Spinal cord (tissue), 10 donors: Measurements from ENCODE around the gene ULBP2. TPM values are rescaled to one million over a fixed set of nuclear protein-coding genes. Genes with fewer than 3 reads are reported as not detected.

Experiments used
- DNase-seq, 6 donors: peaks; one replicate each; pipeline versions ENCODE4 v3.0.0 to v3.0.0-alpha.2; 2013 to 2015; ENCODE audit warnings: low spot score in 6 of 6, low read depth in 4 of 6
- H3K27ac ChIP-seq: one replicate; pipeline ENCODE4 v1.5.1; 2013; ENCODE audit warnings: low read depth, low read length, control low read depth
- H3K27me3 ChIP-seq: one replicate; pipeline ENCODE4 v1.6.1; 2013; ENCODE audit warnings: low read length; ENCODE audit not compliant: control insufficient read depth, insufficient read depth
- H3K36me3 ChIP-seq: one replicate; pipeline ENCODE4 v1.6.1; 2013; ENCODE audit warnings: low read length; ENCODE audit not compliant: control insufficient read depth, insufficient read depth
- H3K4me1 ChIP-seq: one replicate; pipeline ENCODE4 v1.6.1; 2013; ENCODE audit warnings: low read length; ENCODE audit not compliant: control insufficient read depth, insufficient read depth
- H3K4me3 ChIP-seq: one replicate; pipeline ENCODE4 v1.5.1; 2013; ENCODE audit warnings: low read depth, low read length, control low read depth
- H3K9me3 ChIP-seq: one replicate; pipeline ENCODE4 v1.6.1; 2013; ENCODE audit warnings: low read length; ENCODE audit not compliant: control insufficient read depth, insufficient read depth
- WGBS: methylation state at CpG from one replicate; pipeline ENCODE4 v1.1.5; 2013; ENCODE audit warnings: missing lambda C conversion rate; ENCODE audit not compliant: insufficient coverage; 5-methylcytosine and 5-hydroxymethylcytosine counted together
- polyA plus RNA-seq, 2 donors: library from polyadenylated mRNA; unstranded; fragments of 120-200 nt; gene quantifications; one replicate each; pipeline ENCODE4 v1.2.1, GENCODE V29; 2013; ENCODE audit not compliant: insufficient read length in 2 of 2
- total RNA-seq, 2 donors: library from RNA; depleted of rRNA in 1 of 2; stranded (reverse); fragments of 120-200 nt in 1 of 2; fragments of >200 nt in 1 of 2; gene quantifications; one replicate each; pipeline versions ENCODE4 v1.2.3 to v1.2.4, GENCODE V29; 2013 to 2014
- donor health status: healthy.

The ULBP2 gene
- total and polyA plus RNA-seq, 4 donors = 0.55 to 1.9 (median 1.3) TPM

DNA sequence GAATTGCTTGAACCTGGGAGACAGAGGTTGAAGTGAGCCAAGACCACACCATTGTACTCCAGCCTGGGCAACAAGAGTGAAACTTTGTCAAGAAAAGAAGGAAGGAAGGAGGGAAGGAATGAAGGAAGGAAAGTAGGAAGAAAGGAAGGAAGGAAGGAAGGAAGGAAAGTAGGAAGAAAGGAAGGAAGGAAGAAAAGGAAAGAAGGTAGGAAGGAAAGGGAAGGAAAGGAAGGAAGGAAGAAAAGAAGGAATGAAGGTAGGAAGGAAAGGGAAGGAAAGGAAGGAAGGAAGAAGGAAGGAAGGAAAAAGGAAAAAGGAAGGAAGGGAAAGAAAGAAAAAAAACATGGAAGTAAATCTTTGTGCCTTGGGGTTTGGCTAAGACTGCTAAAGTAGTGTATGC lies 33.6 kb downstream of the ULBP2 start:
- peaks cover 3% of the 10 kb centered on the region for H3K9me3 ChIP-seq
- H3K27me3 ChIP-seq = peaks cover 58% of the 10 kb centered on the region
- DNase-seq = no peak
- no peak overlapping the region for H3K27ac ChIP-seq
- no peaks in the 10 kb centered on the region for H3K4me1 ChIP-seq
- no peaks in the 10 kb centered on the region for H3K36me3 ChIP-seq
- H3K4me3 ChIP-seq = no peak overlapping the region

DNA sequence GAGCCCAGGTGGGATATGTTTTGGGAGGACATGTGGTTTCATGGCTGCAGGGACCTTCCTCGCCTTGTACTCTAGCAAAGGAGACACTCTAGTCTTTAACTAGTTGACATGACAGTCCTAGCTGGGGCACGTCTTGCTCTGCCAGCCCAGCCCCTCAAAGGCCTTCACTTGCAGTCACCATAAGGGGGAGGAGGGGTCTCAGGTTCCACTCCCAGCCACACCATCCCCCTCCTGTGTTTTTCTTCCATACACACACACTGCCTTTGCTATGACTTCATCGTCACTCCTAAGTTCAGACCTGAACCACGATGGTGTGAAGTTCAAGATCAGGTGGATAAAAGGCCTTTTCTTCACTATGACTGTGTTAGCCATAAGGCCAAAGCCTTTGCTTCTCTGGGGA lies 35.4 kb downstream of the ULBP2 start:
- Histone ChIP-seq H3K4me3 (no peak overlapping the region), H3K4me1 (no peaks in the 10 kb centered on the region), H3K27ac (no peak overlapping the region), H3K36me3 (no peaks in the 10 kb centered on the region), H3K9me3 (peaks cover under 1% of the 10 kb centered on the region), H3K27me3 (peaks cover 71% of the 10 kb centered on the region)
- 43% methylated on average over 2 of the region's 4 CpGs for WGBS
- DNase-seq = no peak

DNA sequence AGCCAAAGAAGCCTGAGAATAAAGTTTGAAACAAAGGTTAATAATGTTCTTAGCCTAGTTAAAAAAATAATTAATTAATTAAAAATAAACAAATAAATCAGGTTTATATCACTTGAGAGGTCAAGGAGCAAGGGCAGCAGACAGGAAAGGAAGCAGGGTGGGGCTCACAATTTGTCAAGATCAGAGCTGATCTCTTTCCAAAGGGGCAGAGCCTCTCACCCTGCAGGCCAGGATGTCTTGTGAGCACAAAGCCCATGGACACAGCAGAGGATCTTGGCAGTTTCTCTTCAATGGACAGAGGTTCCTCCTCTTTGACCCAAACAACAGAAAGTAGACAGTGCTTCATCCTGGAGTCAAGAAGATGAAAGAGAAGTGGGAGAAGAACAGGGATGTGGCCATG lies 36.8 kb downstream of the ULBP2 start:
- DNase-seq = no peak
- H3K9me3 ChIP-seq = no peaks in the 10 kb centered on the region
- H3K4me3 ChIP-seq = no peak overlapping the region
- H3K27ac ChIP-seq = no peak overlapping the region
- H3K4me1 ChIP-seq = no peaks in the 10 kb centered on the region
- peaks cover 79% of the 10 kb centered on the region for H3K27me3 ChIP-seq
- no peaks in the 10 kb centered on the region for H3K36me3 ChIP-seq

DNA sequence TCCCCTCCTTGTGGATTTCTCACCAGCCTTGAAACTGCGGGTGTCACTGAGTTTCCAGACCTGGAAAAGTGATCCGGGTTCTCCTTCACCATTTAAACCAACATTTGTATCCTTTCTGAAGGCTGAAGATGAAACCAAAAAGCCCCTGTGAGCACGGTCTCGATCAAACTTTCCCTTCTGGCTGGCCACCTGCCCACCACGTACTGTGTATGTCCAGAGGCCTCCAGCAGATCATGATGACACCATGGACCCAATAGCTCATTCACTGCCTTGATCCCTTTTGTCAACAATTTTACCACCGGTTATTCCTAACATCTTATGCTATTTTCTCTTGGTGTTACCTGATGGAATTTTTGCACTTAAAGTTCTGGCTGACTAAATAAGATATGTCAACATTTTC lies 37.5 kb downstream of the ULBP2 start:
- H3K27ac ChIP-seq = no peak overlapping the region
- H3K9me3 ChIP-seq = no peaks in the 10 kb centered on the region
- WGBS = 64% methylated on average over 4 of the region's 6 CpGs
- no peaks in the 10 kb centered on the region for H3K4me1 ChIP-seq
- no peak overlapping the region for H3K4me3 ChIP-seq
- no peak for DNase-seq
- no peaks in the 10 kb centered on the region for H3K36me3 ChIP-seq
- peaks cover 76% of the 10 kb centered on the region for H3K27me3 ChIP-seq

DNA sequence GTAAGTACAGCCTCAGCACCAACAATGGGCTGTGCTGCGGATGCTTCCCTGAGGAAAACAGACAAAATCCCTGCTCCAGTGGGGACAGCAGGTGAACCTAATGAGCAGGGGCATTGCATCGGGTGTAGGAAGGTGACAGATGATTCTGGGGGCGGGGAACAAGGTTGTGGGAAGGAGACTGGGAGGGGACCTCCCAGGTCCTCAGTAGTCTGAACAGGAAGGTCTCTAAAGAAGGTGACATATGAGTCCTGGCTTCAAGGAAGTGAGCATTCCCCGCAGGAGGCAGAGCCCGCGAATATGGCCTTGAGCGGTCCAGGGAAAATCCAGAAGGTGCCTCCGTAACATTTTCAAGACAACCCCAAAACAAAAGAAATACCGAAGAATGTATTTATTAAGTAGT lies 41.3 kb downstream of the ULBP2 start:
- H3K36me3 ChIP-seq = no peaks in the 10 kb centered on the region
- no peaks in the 10 kb centered on the region for H3K4me1 ChIP-seq
- DNase-seq = no peak
- no peak overlapping the region for H3K4me3 ChIP-seq
- H3K9me3 ChIP-seq = no peaks in the 10 kb centered on the region
- WGBS = 0% methylated on average over 3 of the region's 9 CpGs
- no peak overlapping the region for H3K27ac ChIP-seq
- peaks cover 81% of the 10 kb centered on the region for H3K27me3 ChIP-seq

DNA sequence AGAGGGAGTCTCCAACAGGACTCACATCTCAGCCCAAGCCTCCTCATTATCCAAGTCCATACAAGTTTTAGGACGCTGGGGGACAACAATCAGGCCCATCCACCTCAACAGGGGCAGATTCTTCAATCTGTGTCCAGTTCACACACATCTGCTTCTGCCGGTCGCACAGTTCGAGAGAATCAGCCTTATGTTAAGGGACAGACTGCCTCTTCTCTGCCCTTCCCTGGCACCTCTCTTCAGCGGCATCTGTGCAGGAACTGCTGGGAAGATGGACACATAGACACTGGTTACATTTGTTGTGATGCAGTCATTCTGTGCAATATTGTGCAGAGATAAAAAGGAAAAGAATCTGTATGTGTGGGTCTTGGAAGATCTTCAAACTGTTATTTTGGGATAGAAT lies 43.0 kb downstream of the ULBP2 start:
- peaks cover 4% of the 10 kb centered on the region for H3K4me1 ChIP-seq
- no peaks in the 10 kb centered on the region for H3K36me3 ChIP-seq
- 23% methylated on average over 4 of the region's 5 CpGs for WGBS
- no peak for DNase-seq
- peaks cover 4% of the 10 kb centered on the region for H3K9me3 ChIP-seq
- H3K27me3 ChIP-seq = peaks cover 86% of the 10 kb centered on the region
- no peak overlapping the region for H3K27ac ChIP-seq
- H3K4me3 ChIP-seq = no peak overlapping the region

DNA sequence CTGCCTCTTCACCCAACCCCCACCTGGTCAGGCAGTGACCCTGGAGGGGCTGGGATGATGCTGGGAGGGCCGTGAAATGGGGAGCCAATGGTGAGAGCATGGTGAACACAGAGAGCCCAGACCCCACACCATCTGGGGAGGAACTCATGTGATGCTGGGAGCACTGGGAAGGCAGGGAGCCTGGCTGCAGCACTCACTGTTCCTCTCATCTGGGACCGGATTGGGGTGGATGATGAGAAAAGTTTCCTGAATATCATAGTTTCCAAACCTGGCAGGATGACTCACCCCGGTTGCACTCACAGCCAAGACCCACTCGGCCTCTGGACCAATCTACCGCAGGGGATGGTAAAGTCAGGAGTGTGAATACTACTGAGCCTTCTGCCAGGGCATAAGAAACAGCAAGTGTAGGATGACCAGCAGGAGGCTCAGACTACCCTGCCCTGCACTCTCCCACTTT lies 43.7 kb downstream of the ULBP2 start:
- no peak overlapping the region for H3K4me3 ChIP-seq
- no peaks in the 10 kb centered on the region for H3K36me3 ChIP-seq
- H3K4me1 ChIP-seq = peaks cover 11% of the 10 kb centered on the region
- H3K27me3 ChIP-seq = peaks cover 91% of the 10 kb centered on the region
- WGBS = 4% methylated on average over 4 of the region's 5 CpGs
- no peak for DNase-seq
- no peak overlapping the region for H3K27ac ChIP-seq
- peaks cover 4% of the 10 kb centered on the region for H3K9me3 ChIP-seq

DNA sequence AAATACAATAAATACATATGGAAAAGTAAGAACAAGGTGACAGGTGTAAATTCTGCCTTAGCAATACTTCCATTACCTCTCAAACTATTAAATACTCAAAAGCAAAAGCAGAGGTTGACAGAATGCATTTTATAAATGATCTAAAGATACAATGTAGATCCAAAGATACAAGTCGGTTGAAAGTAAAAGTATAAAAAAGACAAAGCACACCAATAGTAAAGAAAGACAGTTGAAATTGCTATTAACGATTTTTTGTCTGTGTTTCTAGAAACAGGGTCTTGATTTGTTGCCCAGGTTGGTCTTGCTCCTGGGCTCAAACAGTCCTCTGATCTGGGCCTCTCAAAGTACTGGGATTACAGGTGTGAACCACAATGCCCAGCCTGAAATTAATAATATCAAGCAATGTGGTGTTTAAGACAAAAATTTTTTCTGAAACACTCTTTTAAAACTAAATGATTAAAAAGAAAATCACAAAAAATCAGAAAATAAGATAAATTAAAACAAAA lies 45.8 kb downstream of the ULBP2 start:
- Histone ChIP-seq H3K9me3 (peaks cover 4% of the 10 kb centered on the region), H3K27ac (no peak overlapping the region), H3K4me1 (peaks cover 20% of the 10 kb centered on the region), H3K36me3 (no peaks in the 10 kb centered on the region), H3K4me3 (no peak overlapping the region), H3K27me3 (peaks cover 95% of the 10 kb centered on the region)
- no peak for DNase-seq
- WGBS = no CpG with 5 or more reads among the region's 2 CpGs

DNA sequence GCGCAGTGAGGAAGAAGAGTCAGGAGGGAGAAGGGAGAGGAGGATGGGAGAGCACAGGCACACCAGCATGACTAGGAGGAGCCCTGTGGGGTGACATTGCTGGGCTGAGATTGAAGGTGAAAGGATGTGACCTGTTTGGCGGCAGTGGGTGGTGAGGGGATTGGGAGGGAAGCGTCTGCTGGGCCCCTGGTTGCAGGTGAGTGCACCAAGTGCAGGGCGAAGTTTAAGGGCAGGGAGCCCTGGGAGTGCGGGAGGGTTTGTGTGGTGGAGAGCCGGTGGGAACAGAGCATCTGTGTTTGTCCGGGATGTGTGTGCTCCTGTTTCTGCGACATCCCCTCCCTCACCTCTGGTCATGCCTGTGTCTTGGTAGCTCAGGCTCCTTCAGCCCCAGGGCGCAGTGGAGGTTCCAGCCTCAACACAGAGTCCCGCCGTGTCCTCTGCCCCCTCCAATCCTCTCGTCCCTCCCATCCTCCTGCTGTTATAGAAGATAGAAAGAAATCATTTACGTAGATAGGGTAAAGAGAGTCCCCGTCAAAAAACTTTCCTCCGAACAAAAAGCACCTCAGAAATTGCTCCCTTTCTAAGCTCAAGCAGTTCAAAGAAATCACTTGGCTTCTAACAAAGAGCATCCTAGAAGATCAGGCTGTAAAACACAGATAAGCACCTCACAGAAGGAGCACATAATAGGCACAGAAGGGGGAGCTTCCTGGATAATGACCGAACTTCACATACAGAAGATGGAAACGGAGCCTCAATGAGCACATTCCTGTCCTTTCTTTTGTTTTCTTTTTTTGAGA lies 46.9 kb downstream of the ULBP2 start:
- DNase-seq = no peak
- Histone ChIP-seq H3K9me3 (peaks cover 4% of the 10 kb centered on the region), H3K27ac (no peak overlapping the region), H3K4me3 (no peak overlapping the region), H3K36me3 (no peaks in the 10 kb centered on the region), H3K27me3 (peaks cover 97% of the 10 kb centered on the region), H3K4me1 (peaks cover 20% of the 10 kb centered on the region)
- WGBS = 1% methylated on average over 7 of the region's 17 CpGs

DNA sequence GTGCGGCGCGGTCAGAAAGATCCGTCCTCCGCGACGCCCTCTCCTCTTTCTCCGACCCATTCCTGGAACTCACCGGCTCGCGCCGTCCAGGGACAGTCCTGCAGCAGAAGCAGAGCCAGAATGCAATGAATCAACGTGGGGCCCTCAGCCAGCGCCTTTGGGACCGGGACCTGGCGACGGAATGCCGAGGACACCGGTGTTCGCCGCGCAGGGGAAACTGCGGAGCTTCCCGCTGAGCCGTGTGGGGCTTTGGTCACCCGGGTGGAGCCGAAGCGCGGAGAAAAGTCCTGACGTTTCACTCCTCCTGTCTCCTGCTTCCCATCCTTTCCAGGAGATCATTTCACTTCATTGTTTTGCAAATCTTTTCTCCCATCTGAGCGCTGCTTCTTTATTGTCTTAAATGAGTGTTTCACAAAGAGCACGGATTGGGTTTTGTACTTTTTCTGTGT lies 48.4 kb downstream of the ULBP2 start:
- H3K4me3 ChIP-seq = no peak overlapping the region
- H3K27ac ChIP-seq = no peak overlapping the region
- peaks cover 94% of the 10 kb centered on the region for H3K27me3 ChIP-seq
- H3K4me1 ChIP-seq = peaks cover 20% of the 10 kb centered on the region
- peak in 1 of 6 donors; percentile 16 for DNase-seq
- WGBS = under 1% methylated on average over 31 of the region's 32 CpGs
- no peaks in the 10 kb centered on the region for H3K36me3 ChIP-seq
- peaks cover 4% of the 10 kb centered on the region for H3K9me3 ChIP-seq
